Fibroblast of villous mesenchyme (primary cell): ENCODE measurements around the gene HAO1. TPM values are rescaled to one million over a fixed set of nuclear protein-coding genes. Genes with fewer than 3 reads are reported as not detected.

Experiments
- DNase-seq: peaks from one replicate; pipeline ENCODE4 v3.0.0-alpha.2; 2010; ENCODE audit warnings: low read depth
- H3K4me3 ChIP-seq: 2 replicates; pipeline ENCODE4 v1.5.1; 2011; ENCODE audit warnings: low read depth, mild to moderate bottlenecking, low read length
- CTCF ChIP-seq: IDR thresholded peaks from 2 replicates; pipeline ENCODE4 v1.5.1; 2012; ENCODE audit warnings: low read depth, mild to moderate bottlenecking, low read length; ENCODE audit not compliant: insufficient read depth
- total RNA-seq: library from RNA; depleted of rRNA; stranded (reverse); fragments of >200 nt; gene quantifications from 2 replicates; pipeline ENCODE4 v1.2.3, GENCODE V29; 2012

Gene HAO1
- total RNA-seq, 1 donor = not detected

DNA sequence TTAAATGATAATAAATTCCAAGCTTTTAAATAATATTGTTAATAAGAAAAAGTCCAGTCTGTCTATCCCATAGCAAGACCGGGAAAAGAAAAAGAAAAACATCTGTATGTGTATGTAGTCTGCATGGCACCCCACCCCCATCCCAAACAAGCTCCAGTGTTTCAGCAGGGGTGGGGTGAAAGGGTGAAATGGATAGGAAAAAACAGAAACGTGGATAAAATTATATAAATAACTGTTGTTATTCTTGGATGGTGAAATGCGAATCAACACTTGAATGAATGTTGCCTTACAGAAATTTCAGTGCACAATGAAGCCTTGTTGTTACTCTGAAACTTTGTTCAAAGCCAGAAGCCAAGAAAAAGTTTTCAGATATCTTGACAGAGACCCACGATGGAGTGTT, 31.4 kb downstream of the HAO1 start:
- DNase-seq = no peak
- TF ChIP-seq CTCF = no peak
- no peak overlapping the region for H3K4me3 ChIP-seq

- DNase-seq = no peak
- H3K4me3 ChIP-seq = no peak overlapping the region
- TF ChIP-seq CTCF = no peak
Observed at GRCh38 chr20:7903429-7903828, 36.8 kb downstream of the HAO1 start.

DNA sequence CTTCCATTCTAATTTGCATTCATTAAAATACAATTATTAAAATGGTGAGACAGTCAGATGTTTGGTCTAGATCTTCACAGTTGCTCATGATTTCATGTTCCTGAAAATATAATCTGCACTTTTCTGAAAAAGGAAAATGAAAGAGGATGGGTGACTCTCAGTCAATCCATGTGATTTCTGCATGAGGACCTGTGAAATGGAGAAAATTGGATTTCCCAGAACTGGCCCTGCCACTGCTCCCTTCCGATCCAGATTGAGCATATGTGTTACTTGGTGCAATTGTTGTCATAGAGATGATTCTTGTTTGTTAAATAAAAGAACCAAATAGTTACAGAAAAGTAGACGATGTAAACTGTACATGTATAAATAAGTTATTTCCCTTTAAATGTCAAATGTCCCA, 37.4 kb downstream of the HAO1 start:
- TF ChIP-seq CTCF = no peak
- DNase-seq = no peak
- H3K4me3 ChIP-seq = no peak overlapping the region

- no peak for TF ChIP-seq CTCF
- no peak for DNase-seq
- no peak overlapping the region for H3K4me3 ChIP-seq
Observed at GRCh38 chr20:7897781-7898364, 42.4 kb downstream of the HAO1 start.

DNA sequence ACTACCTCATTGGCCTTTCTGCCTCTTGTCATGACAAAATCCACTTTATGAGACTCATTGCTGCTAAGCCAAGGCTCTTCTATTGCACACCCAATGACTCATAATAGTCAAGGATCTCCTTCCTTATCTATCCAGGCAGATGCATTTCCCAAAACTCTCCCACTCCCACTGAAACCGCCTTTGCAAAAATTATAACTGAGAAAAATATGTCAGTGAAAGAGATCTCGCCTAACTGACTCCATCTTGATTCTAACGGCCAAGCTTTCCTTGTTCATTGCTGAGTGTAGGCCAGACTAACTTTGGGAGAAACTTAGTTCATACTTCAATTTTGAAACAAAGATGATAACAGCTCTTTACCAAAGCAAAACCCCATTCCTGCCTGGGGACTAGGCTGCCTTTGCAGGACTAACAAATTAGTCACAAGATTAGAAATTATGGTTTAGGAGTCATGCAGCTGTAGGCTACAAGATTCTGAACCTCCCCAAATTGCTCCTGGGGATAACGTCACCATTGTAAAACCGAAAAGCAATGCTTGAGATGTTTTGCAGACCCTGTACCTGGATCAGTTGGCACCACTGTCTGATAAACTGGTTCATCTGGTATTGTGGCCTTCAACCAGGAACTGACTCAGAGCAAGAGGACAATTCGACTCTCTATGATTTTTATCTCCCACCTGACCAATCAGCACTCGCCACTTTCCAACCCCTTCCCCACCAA, 47.1 kb downstream of the HAO1 start:
- H3K4me3 ChIP-seq = no peak overlapping the region
- peak; percentile 37 for DNase-seq
- no peak for TF ChIP-seq CTCF

GRCh38 chr20:7891705-7892104, 48.6 kb downstream of the HAO1 start:
- no peak for DNase-seq
- TF ChIP-seq CTCF = no peak
- H3K4me3 ChIP-seq = no peak overlapping the region
